ENCODE measurements around the gene USP24.

DNA sequence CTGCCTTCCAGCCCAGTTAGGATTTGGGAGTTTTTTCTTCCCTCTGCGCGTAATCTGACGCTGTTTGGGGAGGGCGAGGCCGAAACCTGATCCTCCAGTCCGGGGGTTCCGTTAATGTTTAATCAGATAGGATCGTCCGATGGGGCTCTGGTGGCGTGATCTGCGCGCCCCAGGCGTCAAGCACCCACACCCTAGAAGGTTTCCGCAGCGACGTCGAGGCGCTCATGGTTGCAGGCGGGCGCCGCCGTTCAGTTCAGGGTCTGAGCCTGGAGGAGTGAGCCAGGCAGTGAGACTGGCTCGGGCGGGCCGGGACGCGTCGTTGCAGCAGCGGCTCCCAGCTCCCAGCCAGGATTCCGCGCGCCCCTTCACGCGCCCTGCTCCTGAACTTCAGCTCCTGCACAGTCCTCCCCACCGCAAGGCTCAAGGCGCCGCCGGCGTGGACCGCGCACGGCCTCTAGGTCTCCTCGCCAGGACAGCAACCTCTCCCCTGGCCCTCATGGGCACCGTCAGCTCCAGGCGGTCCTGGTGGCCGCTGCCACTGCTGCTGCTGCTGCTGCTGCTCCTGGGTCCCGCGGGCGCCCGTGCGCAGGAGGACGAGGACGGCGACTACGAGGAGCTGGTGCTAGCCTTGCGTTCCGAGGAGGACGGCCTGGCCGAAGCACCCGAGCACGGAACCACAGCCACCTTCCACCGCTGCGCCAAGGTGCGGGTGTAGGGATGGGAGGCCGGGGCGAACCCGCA, 175.7 kb downstream of the USP24 start, which contains the start of gene PCSK9:
- peak; percentile 58 for TF ChIP-seq POLR2A (IDR thresholded peaks at IDR 0.05; ENCODE audit: low read length)
- TF ChIP-seq GATA1 (IDR thresholded peaks at IDR 0.05; ENCODE audit: low read depth, low read length) = no peak

Data from erythroblast (primary cell).